Tibial nerve (tissue), 4 donors: ENCODE data around the gene PROKR2. TPM values are rescaled to one million over a fixed set of nuclear protein-coding genes. Genes with fewer than 3 reads are reported as not detected.

Experiments
- DNase-seq, 2 donors: peaks; one replicate each; pipeline ENCODE4 v3.0.0-alpha.2; 2019; ENCODE audit warnings: low spot score in 2 of 2
- H3K27ac ChIP-seq, 4 donors: fragments of 200-600 bp; sonication (generic) in 3 of 4; one replicate each; pipeline ENCODE4 v1.5.1; 2017 to 2019; ENCODE audit warnings: mild to moderate bottlenecking in 1 of 4
- H3K27me3 ChIP-seq, 2 donors: fragments of 200-600 bp; sonication (generic) in 1 of 2; one replicate each; pipeline versions ENCODE4 v1.5.1 to v1.6.0; 2017 to 2019
- H3K36me3 ChIP-seq, 3 donors: fragments of 200-600 bp; sonication (generic); one replicate each; pipeline ENCODE4 v1.5.1; 2018 to 2019
- H3K4me1 ChIP-seq, 4 donors: fragments of 200-600 bp; sonication (generic) in 3 of 4; one replicate each; pipeline ENCODE4 v1.5.1; 2017 to 2019
- H3K4me3 ChIP-seq, 4 donors: fragments of 200-600 bp; sonication (generic) in 3 of 4; one replicate each; pipeline ENCODE4 v1.5.1; 2017 to 2019; ENCODE audit warnings: mild to moderate bottlenecking in 1 of 4, moderate library complexity in 1 of 4
- H3K9me3 ChIP-seq, 4 donors: fragments of 200-600 bp; sonication (generic) in 3 of 4; one replicate each; pipeline ENCODE4 v1.5.1; 2017 to 2019
- EP300 ChIP-seq, 2 donors: sonication (generic); formaldehyde crosslinking; IDR thresholded peaks; one replicate each; pipeline ENCODE4 v1.6.1; 2017; ENCODE audit warnings: antibody characterized with exemption in 2 of 2, mild to moderate bottlenecking in 1 of 2
- POLR2A ChIP-seq, 2 donors: fragments of 450-650 bp; IDR thresholded peaks; one replicate each; pipeline ENCODE4 v1.6.1; 2017; ENCODE audit warnings: antibody characterized with exemption in 2 of 2, mild to moderate bottlenecking in 2 of 2, moderate library complexity in 2 of 2
- WGBS, 2 donors: methylation state at CpG; one replicate each; pipeline ENCODE4 v1.1.5; 2018; 5-methylcytosine and 5-hydroxymethylcytosine counted together
- total RNA-seq, 4 donors: library from RNA; depleted of rRNA; stranded (reverse); fragments of >200 nt; gene quantifications; one replicate each; pipeline ENCODE4 v1.1.0, GENCODE V29; 2016
- TF ChIP-seq, protein P1 (sequence below), 5 experiments: fragments of 200-600 bp in 3 of 5; fragments of 450-650 bp in 2 of 5; sonication (generic) in 3 of 5; IDR thresholded peaks; one replicate each; pipeline ENCODE4 v1.5.1; 2016 to 2019; ENCODE audit warnings: antibody characterized with exemption in 5 of 5, mild to moderate bottlenecking in 3 of 5, moderate library complexity in 2 of 5

PROKR2 gene
- total RNA-seq, 4 donors from 2014 or later = not detected

DNA sequence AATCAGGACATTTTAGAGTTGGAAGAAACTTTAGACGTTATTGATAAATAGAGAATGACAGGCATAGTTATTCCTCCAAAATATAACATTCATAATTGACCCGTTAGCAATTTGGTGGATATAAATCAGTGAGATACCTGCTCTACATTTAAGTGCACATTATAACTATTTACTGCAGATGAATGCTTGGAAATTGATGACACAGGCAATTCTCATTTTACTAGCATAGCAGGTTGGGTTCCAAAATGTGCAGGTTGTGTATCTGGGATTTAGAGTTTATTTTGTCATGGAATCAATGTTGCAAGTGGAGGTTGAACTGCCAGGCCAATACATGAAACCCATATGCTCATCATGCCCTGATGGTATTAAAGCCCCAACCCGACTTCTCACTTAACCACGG, 44.4 kb upstream of the PROKR2 start:
- 45 to 70% methylated on average over 4 of the region's 4 CpGs for WGBS, 2 donors
- Histone ChIP-seq H3K36me3 (no peaks in the 10 kb centered on the region), H3K4me3 (no peak overlapping the region), H3K27me3 (no peaks in the 10 kb centered on the region), H3K4me1 (no peaks in the 10 kb centered on the region), H3K27ac (no peak overlapping the region), H3K9me3 (peaks cover 0 to 18% (median 0%) of the 10 kb centered on the region in 4 donors)
- DNase-seq = no peak
- TF ChIP-seq, protein P1, sequence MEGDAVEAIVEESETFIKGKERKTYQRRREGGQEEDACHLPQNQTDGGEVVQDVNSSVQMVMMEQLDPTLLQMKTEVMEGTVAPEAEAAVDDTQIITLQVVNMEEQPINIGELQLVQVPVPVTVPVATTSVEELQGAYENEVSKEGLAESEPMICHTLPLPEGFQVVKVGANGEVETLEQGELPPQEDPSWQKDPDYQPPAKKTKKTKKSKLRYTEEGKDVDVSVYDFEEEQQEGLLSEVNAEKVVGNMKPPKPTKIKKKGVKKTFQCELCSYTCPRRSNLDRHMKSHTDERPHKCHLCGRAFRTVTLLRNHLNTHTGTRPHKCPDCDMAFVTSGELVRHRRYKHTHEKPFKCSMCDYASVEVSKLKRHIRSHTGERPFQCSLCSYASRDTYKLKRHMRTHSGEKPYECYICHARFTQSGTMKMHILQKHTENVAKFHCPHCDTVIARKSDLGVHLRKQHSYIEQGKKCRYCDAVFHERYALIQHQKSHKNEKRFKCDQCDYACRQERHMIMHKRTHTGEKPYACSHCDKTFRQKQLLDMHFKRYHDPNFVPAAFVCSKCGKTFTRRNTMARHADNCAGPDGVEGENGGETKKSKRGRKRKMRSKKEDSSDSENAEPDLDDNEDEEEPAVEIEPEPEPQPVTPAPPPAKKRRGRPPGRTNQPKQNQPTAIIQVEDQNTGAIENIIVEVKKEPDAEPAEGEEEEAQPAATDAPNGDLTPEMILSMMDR (IDR thresholded peaks at IDR 0.05) = no peak
- TF ChIP-seq POLR2A (IDR thresholded peaks at IDR 0.05) (no peak), EP300 (IDR thresholded peaks at IDR 0.05) (no peak)

- Histone ChIP-seq H3K9me3 (peaks cover 0 to 9% (median 0%) of the 10 kb centered on the region in 4 donors), H3K4me1 (no peaks in the 10 kb centered on the region), H3K27ac (no peak overlapping the region), H3K27me3 (no peaks in the 10 kb centered on the region), H3K36me3 (no peaks in the 10 kb centered on the region), H3K4me3 (no peak overlapping the region)
- no peak for TF ChIP-seq POLR2A (IDR thresholded peaks at IDR 0.05)
- TF ChIP-seq, protein P1 (IDR thresholded peaks at IDR 0.05) = no peak
- DNase-seq = no peak
- 81 to 83% methylated on average over 2 of the region's 2 CpGs for WGBS, 2 donors
Observed at GRCh38 chr20:5357946-5358345, 41.2 kb upstream of the PROKR2 start.

- no peaks in the 10 kb centered on the region for H3K4me1 ChIP-seq
- WGBS, 2 donors = 73 to 74% methylated on average over 4 of the region's 4 CpGs
- H3K27me3 ChIP-seq = no peaks in the 10 kb centered on the region
- no peaks in the 10 kb centered on the region for H3K36me3 ChIP-seq
- TF ChIP-seq POLR2A (IDR thresholded peaks at IDR 0.05) (no peak), EP300 (IDR thresholded peaks at IDR 0.05) (no peak)
- TF ChIP-seq, protein P1 (IDR thresholded peaks at IDR 0.05) = no peak
- H3K9me3 ChIP-seq = peaks cover 0 to 9% (median 0%) of the 10 kb centered on the region in 4 donors
- H3K4me3 ChIP-seq = no peak overlapping the region
- no peak overlapping the region for H3K27ac ChIP-seq
- DNase-seq = no peak
Observed at GRCh38 chr20:5356941-5357340, 40.2 kb upstream of the PROKR2 start.

GRCh38 chr20:5354901-5355300, 38.1 kb upstream of the PROKR2 start:
- H3K9me3 ChIP-seq = peaks cover 0 to 8% (median 0%) of the 10 kb centered on the region in 4 donors
- no peaks in the 10 kb centered on the region for H3K36me3 ChIP-seq
- H3K27ac ChIP-seq = no peak overlapping the region
- TF ChIP-seq, protein P1 (IDR thresholded peaks at IDR 0.05) = no peak
- no peak for TF ChIP-seq POLR2A (IDR thresholded peaks at IDR 0.05)
- no peak for TF ChIP-seq EP300 (IDR thresholded peaks at IDR 0.05)
- H3K4me3 ChIP-seq = no peak overlapping the region
- DNase-seq = no peak
- no peaks in the 10 kb centered on the region for H3K4me1 ChIP-seq
- H3K27me3 ChIP-seq = no peaks in the 10 kb centered on the region
- WGBS, 2 donors = 82% methylated on average over 2 of the region's 2 CpGs

DNA sequence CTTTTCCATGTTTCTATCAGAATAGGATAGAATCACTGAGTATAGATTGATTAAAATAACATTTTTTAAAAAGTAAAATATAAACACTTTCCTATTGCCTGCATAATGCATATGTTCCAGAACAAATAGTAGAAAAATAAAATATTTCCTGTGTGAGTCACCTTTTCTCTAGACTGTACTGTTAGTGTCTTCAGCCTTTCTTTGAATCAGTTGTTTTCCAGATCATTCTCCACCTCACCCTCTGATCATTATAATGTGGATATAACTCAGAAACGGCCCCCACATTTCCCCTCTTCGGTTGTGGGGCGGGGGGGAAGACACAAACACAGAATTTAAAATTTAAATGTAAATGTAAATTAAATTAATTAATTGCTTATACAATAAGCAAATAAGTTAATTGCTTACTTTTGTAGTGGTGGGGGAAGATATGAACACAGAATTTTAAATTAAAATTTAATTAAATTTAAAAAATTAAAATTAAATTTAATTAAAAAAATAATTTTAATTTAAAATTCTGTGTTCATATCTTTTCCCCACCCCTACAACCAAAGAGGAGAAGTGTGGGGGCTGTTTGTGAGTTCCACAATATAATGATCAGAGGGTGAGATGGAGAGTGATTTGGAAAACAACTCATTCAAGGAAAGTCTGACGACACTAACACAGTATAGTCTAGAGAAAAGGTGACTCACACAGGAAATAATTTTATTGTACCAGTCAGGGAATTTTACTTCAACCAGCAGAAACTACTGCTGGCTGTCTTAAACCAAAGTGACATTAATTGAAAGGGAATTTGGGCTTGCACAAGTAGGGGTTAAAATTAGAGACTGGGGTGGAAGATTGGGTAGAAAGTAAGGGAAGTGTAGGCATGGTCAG, 37.1 kb upstream of the PROKR2 start:
- Histone ChIP-seq H3K27me3 (no peaks in the 10 kb centered on the region), H3K9me3 (no peaks in the 10 kb centered on the region), H3K27ac (no peak overlapping the region), H3K36me3 (no peaks in the 10 kb centered on the region), H3K4me1 (no peaks in the 10 kb centered on the region), H3K4me3 (no peak overlapping the region)
- TF ChIP-seq, protein P1 (IDR thresholded peaks at IDR 0.05) = no peak
- no peak for TF ChIP-seq EP300 (IDR thresholded peaks at IDR 0.05)
- no peak for TF ChIP-seq POLR2A (IDR thresholded peaks at IDR 0.05)
- 60 to 62% methylated on average over 4 of the region's 4 CpGs for WGBS, 2 donors
- no peak for DNase-seq
